GM18867 (cell line): ENCODE measurements around the gene PEX6.

Experiments used
- ATAC-seq: cut with Tn5 transposase; IDR thresholded peaks from one replicate; pipeline ENCODE4 v1.9.1; 2021; ENCODE audit warnings: mild to moderate bottlenecking, moderate library complexity; ENCODE audit not compliant: unreplicated experiment

Gene PEX6

GRCh38 chr6:42937548-42938427, 41.2 kb downstream of the PEX6 start:
- no peak for ATAC-seq

- ATAC-seq = no peak
Observed at GRCh38 chr6:42936398-42936797, 42.6 kb downstream of the PEX6 start.

GRCh38 chr6:42935322-42935721, 43.7 kb downstream of the PEX6 start:
- ATAC-seq = no peak

- no peak for ATAC-seq
Observed at GRCh38 chr6:42933205-42933604, 45.8 kb downstream of the PEX6 start.

- ATAC-seq = no peak
Observed at GRCh38 chr6:42932412-42932811, 46.6 kb downstream of the PEX6 start.

GRCh38 chr6:42929821-42930360, 49.1 kb downstream of the PEX6 start:
- peak; percentile 53 for ATAC-seq

GRCh38 chr6:42928986-42929820, 49.8 kb downstream of the PEX6 start, which contains the start of gene CNPY3:
Gene CNPY3, plus strand, starts transcription at chr6:42929480. Its CDS starts 91 bp downstream, at chr6:42929571.
- peak; percentile 73 for ATAC-seq

GRCh38 chr6:42925248-42925857, 53.6 kb downstream of the PEX6 start:
- ATAC-seq = no peak

GRCh38 chr6:42923666-42924065, 55.3 kb downstream of the PEX6 start:
- no peak for ATAC-seq

GRCh38 chr6:42921801-42922200, 57.2 kb downstream of the PEX6 start:
- no peak for ATAC-seq

- ATAC-seq = no peak
Observed at GRCh38 chr6:42916288-42916687, 62.7 kb downstream of the PEX6 start.

GRCh38 chr6:42915732-42916131, 63.2 kb downstream of the PEX6 start, which contains the start of gene PTCRA:
Gene PTCRA, plus strand, starts transcription at chr6:42916053. Its CDS starts 17 bp downstream, at chr6:42916070.
- ATAC-seq = no peak

- ATAC-seq = no peak
Observed at GRCh38 chr6:42914546-42914945, 64.4 kb downstream of the PEX6 start.
